WERI-Rb-1 (cell line): Measurements from ENCODE around the gene OR51B5.
"Not testable (repeated sequence)": the region's sequence is repeated elsewhere in the genome, so short reads cannot be mapped to it uniquely, and the experiment has no call there.

Experiments
- DNase-seq: peaks from one replicate; pipeline ENCODE4 v3.0.0-alpha.2; 2020
- H3K27ac ChIP-seq: fragments of 250-450 bp; sonication (Bioruptor Pico); 2 replicates; pipeline ENCODE4 v1.5.1; 2020; ENCODE audit warnings: mild to moderate bottlenecking, moderate library complexity
- H3K27me3 ChIP-seq: fragments of 250-450 bp; sonication (Bioruptor Pico); 2 replicates; pipeline ENCODE4 v1.5.1; 2021; ENCODE audit warnings: mild to moderate bottlenecking, low read depth, moderate library complexity; ENCODE audit not compliant: insufficient read depth, severe bottlenecking
- H3K36me3 ChIP-seq: fragments of 250-450 bp; sonication (Bioruptor Pico); 2 replicates; pipeline ENCODE4 v1.5.1; 2020; ENCODE audit warnings: mild to moderate bottlenecking, moderate library complexity
- H3K4me3 ChIP-seq: 2 replicates; pipeline ENCODE4 v1.5.1; 2011; ENCODE audit warnings: low read depth, mild to moderate bottlenecking, control low read depth, low read length
- H3K9me3 ChIP-seq: fragments of 250-450 bp; sonication (Bioruptor Pico); 2 replicates; pipeline ENCODE4 v1.5.1; 2021; ENCODE audit warnings: mild to moderate bottlenecking, moderate library complexity; ENCODE audit not compliant: severe bottlenecking
- TF ChIP-seq, protein P1 (sequence below): IDR thresholded peaks from 2 replicates; pipeline ENCODE4 v1.5.1; 2011; ENCODE audit warnings: low read depth, mild to moderate bottlenecking, control low read depth, inconsistent platforms, low read length

The OR51B5 gene

DNA sequence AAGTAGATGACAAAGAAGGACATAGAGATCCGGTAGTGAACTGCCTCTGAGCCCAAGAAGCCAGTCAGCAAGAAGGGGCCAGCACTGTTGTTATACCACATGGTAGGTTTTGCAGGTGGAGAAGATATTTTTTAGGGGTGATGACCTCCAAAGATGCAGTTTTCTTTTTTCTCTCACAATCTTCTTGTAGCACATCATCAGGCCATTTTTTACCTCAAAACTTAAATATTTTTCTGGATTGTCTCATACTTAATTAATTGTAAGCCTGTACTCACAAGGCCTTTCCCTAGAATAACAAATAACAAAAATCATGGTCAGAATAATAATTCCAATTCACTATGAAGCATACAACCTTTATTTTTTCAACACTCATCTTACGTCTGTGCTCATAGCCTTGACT lies 41.5 kb downstream of the OR51B5 start, which contains the start of gene OR51B4:
Gene OR51B4, minus strand, starts transcription at position 101 of the 400 bp plus-strand sequence. Its CDS starts 0 bp downstream, at position 101.
- Histone ChIP-seq H3K27me3 (peaks cover 79% of the 10 kb centered on the region), H3K9me3 (no peaks in the 10 kb centered on the region), H3K27ac (no peak within 1 kb of the TSS), H3K36me3 (no peaks in the 10 kb centered on the region), H3K4me3 (no peak within 1 kb of the TSS)
- TF ChIP-seq, protein P1, sequence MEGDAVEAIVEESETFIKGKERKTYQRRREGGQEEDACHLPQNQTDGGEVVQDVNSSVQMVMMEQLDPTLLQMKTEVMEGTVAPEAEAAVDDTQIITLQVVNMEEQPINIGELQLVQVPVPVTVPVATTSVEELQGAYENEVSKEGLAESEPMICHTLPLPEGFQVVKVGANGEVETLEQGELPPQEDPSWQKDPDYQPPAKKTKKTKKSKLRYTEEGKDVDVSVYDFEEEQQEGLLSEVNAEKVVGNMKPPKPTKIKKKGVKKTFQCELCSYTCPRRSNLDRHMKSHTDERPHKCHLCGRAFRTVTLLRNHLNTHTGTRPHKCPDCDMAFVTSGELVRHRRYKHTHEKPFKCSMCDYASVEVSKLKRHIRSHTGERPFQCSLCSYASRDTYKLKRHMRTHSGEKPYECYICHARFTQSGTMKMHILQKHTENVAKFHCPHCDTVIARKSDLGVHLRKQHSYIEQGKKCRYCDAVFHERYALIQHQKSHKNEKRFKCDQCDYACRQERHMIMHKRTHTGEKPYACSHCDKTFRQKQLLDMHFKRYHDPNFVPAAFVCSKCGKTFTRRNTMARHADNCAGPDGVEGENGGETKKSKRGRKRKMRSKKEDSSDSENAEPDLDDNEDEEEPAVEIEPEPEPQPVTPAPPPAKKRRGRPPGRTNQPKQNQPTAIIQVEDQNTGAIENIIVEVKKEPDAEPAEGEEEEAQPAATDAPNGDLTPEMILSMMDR = no peak
- DNase-seq = no peak

DNA sequence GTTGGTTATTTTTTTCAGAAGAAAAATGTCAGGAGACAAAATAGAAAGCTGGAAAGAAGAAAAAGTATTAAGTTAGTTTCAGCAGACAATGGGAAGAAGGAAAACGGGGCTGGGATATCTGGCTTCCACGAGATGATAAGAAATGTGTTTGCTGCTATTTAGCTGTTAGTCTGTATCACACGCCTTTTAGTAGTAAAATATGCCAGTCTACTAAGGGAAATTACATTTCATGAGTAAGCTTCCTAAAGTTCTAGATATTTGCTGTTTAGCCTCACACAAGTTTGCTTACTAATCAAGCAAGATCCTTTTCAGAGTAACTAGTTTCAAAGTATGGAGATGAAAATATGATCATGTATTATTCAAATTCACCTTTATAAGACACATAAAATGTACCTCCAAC lies 43.1 kb downstream of the OR51B5 start:
- H3K9me3 ChIP-seq = no peaks in the 10 kb centered on the region
- TF ChIP-seq, protein P1 = no peak
- no peaks in the 10 kb centered on the region for H3K36me3 ChIP-seq
- no peak overlapping the region for H3K27ac ChIP-seq
- DNase-seq = no peak
- H3K27me3 ChIP-seq = peaks cover 76% of the 10 kb centered on the region
- H3K4me3 ChIP-seq = no peak overlapping the region

DNA sequence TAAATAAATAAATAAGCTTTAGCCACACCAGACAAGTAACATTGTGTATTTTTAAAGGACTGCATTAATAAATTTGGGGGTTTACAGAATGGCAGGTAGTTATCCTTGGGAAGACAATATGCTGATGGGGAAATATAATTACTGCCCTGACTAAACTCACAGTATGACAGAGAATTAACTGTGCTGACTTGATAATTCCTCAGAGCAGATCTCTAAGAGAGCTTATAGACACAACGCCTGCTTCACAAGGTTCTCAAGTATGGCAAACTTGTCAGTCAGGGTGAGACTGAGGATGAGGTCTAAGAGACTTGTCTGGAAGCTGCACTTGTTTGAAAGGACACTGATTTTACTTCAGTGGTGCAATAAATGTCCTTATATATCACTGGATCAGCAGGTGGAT lies 44.9 kb downstream of the OR51B5 start:
- H3K36me3 ChIP-seq = no peaks in the 10 kb centered on the region
- no peaks in the 10 kb centered on the region for H3K9me3 ChIP-seq
- peaks cover 70% of the 10 kb centered on the region for H3K27me3 ChIP-seq
- H3K4me3 ChIP-seq = no peak overlapping the region
- no peak overlapping the region for H3K27ac ChIP-seq
- TF ChIP-seq, protein P1 = no peak
- DNase-seq = no peak

DNA sequence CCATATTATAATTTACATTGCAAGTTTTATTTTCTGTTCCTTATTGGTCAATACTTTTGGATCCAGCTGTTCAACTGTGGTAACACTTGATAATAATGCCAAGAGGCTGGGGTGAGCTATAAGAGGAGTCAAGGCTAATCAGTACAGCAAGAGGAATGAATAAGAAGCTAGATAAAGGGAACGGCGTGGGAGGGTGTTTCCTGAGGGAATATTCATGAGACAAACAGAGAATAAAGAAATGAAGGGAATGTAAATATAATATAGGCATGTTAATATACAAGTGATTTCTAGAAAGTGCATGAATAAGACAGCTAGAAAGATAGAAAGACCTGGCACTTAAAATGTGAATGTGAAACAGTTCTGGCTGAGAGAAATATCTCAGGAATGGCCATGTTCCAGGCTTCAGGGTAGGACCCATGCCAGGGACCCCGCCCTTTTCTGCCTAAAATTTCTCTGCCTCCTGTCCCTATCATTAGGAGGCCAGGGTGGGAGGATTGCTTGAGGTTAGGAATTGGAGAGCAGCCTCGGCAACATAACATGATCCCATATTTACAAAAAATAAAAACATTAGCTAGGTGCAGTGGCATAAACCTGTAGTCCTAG lies 45.5 kb downstream of the OR51B5 start:
- Histone ChIP-seq H3K36me3 (no peaks in the 10 kb centered on the region), H3K27ac (no peak overlapping the region), H3K9me3 (no peaks in the 10 kb centered on the region), H3K27me3 (peaks cover 69% of the 10 kb centered on the region), H3K4me3 (no peak overlapping the region)
- DNase-seq = no peak
- TF ChIP-seq, protein P1 = no peak

DNA sequence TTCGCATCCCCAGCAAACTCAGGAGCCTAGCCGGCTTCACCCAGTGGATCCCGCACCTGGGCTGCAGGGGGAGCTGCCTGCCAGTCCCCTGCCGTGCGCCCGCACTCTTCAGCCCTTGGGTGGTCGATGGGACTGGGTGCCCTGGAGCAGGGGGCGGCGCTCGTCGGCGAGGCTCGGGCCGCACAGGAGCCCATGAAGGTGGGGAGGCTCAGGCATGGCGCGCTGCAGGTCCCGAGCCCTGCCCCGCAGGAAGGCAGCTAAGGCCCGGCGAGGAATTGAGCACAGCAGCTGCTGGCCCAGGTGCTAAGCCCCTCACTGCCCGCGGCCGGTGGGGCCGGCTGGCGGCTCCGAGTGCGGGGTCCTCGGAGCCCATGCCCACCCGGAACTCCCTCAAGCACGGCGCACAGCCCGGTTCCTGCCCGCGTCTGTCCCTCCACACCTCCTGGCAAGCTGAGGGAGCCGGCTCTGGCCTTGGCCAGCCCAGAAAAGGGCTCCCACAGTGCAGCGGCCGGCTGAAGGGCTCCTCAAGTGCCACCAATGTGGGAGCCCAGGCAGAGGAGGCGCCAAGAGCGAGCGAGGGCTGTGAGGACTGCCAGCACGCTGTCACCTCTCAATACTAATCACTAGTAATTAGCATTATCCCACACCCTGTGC lies 48.9 kb downstream of the OR51B5 start:
- H3K36me3 ChIP-seq, DNase-seq, H3K27ac ChIP-seq, H3K4me3 ChIP-seq, H3K9me3 ChIP-seq: not testable (repeated sequence)
- peaks cover 64% of the 10 kb centered on the region for H3K27me3 ChIP-seq

DNA sequence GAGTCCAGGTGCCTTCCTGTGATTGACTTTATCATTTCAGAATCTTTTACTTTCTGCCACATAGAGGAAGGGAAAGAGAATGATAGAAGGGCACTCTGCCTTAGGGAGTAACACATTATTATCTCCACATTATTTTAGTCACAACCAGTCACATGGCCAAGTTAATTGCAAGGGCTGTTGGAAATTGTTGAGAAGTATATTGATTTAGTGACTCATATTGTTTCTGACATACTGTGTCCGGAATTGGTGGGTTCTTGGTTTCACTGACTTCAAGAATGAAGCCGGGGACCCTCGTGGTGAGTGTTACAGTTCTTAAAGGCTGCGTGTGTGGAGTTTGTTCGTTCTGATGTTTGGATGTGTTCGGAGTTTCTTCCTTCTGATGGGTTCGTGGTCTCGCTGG lies 50.3 kb downstream of the OR51B5 start:
- Histone ChIP-seq H3K27ac (no peak overlapping the region), H3K36me3 (no peaks in the 10 kb centered on the region), H3K4me3 (no peak overlapping the region), H3K9me3 (no peaks in the 10 kb centered on the region), H3K27me3 (peaks cover 62% of the 10 kb centered on the region)
- no peak for DNase-seq
- TF ChIP-seq, protein P1 = no peak
